ENCODE measurements around the gene CUL3. TPM values are rescaled to one million over a fixed set of nuclear protein-coding genes. Genes with fewer than 3 reads are reported as not detected.
"Not testable (repeated sequence)": the region's sequence is repeated elsewhere in the genome, so short reads cannot be mapped to it uniquely, and the experiment has no call there.

CUL3 gene
- total and polyA plus RNA-seq, 2 experiments from 2014 or later = 86.0 to 125 TPM

DNA sequence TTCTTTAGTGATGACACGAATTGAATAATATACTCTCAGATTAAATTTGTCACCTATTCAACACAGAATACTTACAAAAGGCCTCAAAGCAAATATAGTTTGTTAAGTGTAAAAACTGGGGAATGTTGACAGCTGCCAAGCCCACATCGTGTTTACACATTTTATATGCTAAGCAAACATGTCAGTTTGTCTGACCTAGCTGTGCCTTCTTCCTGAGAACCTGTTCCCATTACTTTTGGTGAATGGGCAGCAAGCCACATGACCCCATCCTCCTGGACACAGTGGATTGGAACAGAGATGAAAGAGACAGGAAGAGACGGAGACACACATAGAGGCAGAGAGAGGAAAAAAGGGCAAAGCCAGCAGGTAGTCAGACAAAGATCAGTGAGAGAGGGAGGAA, 22.9 kb upstream of the CUL3 start (continued):
- no peak for TF ChIP-seq CREB1 (CRISPR knock-in tag; IDR thresholded peaks at IDR 0.05; ENCODE audit: low read depth)
- TF ChIP-seq ZNF331 (CRISPR knock-in tag; IDR thresholded peaks at IDR 0.05; ENCODE audit: low read depth) = no peak
- TF ChIP-seq, protein P1, sequence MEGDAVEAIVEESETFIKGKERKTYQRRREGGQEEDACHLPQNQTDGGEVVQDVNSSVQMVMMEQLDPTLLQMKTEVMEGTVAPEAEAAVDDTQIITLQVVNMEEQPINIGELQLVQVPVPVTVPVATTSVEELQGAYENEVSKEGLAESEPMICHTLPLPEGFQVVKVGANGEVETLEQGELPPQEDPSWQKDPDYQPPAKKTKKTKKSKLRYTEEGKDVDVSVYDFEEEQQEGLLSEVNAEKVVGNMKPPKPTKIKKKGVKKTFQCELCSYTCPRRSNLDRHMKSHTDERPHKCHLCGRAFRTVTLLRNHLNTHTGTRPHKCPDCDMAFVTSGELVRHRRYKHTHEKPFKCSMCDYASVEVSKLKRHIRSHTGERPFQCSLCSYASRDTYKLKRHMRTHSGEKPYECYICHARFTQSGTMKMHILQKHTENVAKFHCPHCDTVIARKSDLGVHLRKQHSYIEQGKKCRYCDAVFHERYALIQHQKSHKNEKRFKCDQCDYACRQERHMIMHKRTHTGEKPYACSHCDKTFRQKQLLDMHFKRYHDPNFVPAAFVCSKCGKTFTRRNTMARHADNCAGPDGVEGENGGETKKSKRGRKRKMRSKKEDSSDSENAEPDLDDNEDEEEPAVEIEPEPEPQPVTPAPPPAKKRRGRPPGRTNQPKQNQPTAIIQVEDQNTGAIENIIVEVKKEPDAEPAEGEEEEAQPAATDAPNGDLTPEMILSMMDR (conservative IDR thresholded peaks at IDR 0.05; ENCODE audit: low read depth in 2 of 2) = no peak
- no peak for TF ChIP-seq POLR2AphosphoS5 (IDR thresholded peaks at IDR 0.05; ENCODE audit: low read depth)
- TF ChIP-seq, protein P2, sequence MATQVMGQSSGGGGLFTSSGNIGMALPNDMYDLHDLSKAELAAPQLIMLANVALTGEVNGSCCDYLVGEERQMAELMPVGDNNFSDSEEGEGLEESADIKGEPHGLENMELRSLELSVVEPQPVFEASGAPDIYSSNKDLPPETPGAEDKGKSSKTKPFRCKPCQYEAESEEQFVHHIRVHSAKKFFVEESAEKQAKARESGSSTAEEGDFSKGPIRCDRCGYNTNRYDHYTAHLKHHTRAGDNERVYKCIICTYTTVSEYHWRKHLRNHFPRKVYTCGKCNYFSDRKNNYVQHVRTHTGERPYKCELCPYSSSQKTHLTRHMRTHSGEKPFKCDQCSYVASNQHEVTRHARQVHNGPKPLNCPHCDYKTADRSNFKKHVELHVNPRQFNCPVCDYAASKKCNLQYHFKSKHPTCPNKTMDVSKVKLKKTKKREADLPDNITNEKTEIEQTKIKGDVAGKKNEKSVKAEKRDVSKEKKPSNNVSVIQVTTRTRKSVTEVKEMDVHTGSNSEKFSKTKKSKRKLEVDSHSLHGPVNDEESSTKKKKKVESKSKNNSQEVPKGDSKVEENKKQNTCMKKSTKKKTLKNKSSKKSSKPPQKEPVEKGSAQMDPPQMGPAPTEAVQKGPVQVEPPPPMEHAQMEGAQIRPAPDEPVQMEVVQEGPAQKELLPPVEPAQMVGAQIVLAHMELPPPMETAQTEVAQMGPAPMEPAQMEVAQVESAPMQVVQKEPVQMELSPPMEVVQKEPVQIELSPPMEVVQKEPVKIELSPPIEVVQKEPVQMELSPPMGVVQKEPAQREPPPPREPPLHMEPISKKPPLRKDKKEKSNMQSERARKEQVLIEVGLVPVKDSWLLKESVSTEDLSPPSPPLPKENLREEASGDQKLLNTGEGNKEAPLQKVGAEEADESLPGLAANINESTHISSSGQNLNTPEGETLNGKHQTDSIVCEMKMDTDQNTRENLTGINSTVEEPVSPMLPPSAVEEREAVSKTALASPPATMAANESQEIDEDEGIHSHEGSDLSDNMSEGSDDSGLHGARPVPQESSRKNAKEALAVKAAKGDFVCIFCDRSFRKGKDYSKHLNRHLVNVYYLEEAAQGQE (IDR thresholded peaks at IDR 0.05; ENCODE audit: unreplicated experiment) = no peak
- no peak for TF ChIP-seq EZH2 (IDR thresholded peaks at IDR 0.05; ENCODE audit: low read depth, unreplicated experiment)

DNA sequence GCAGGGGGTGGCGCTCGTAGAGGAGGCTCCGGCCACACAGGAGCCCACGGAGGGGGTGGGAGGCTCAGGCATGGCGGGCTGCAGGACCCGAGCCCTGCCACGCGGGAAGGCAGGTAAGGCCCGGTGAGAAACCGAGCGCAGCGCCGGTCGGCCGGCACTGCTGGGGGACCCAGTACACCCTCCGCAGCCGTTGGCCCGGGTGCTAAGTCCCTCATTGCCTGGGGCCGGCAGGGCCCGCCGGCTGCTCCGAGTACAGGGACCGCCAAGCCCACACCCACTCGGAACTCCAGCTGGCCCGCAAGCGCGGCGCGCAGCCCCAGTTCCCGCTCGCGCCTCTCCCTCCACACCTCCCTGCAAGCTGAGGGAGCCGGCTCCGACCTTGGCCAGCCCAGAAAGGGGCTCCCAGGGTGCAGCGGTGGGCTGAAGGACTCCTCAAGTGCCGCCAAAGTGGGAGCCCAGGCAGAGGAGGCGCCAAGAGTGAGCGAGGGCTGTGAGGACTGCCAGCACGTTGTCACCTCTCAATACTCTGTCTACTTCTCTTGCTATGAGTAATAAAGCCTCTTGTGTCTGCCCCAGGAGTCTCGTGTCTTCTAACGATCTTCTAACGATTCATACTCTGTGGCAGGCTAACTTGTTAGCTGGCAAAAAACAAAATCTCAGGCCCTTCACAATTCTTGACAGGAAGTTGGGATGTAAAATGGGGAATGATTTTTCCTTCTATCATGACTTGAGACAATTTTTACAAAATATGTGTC, 18.8 kb upstream of the CUL3 start:
- H3K27ac ChIP-seq (ENCODE audit: low read depth); H3K9me3 Mint-ChIP-seq; H3K4me1 Mint-ChIP-seq; H3K27me3 ChIP-seq (ENCODE audit: insufficient read depth); H3K4me2 ChIP-seq; H3K9me2 ChIP-seq (ENCODE audit: insufficient read depth); H4K20me1 ChIP-seq (replicated peaks; ENCODE audit: insufficient read depth); H2AFZ ChIP-seq; ATAC-seq; H3K27me3 Mint-ChIP-seq (ENCODE audit: insufficient read depth, low read depth, poor library complexity); H3K4me3 ChIP-seq; H3K36me3 Mint-ChIP-seq (ENCODE audit: low read depth); DNase-seq (ENCODE audit: low spot score); H3F3A ChIP-seq (replicated peaks; ENCODE audit: low read depth); H3K36me3 ChIP-seq (ENCODE audit: insufficient read depth); H3K27ac Mint-ChIP-seq; H3K79me2 ChIP-seq (replicated peaks; ENCODE audit: insufficient read depth); H3K4me1 ChIP-seq (ENCODE audit: insufficient read depth); H3K4me3 Mint-ChIP-seq: not testable (repeated sequence)

DNA sequence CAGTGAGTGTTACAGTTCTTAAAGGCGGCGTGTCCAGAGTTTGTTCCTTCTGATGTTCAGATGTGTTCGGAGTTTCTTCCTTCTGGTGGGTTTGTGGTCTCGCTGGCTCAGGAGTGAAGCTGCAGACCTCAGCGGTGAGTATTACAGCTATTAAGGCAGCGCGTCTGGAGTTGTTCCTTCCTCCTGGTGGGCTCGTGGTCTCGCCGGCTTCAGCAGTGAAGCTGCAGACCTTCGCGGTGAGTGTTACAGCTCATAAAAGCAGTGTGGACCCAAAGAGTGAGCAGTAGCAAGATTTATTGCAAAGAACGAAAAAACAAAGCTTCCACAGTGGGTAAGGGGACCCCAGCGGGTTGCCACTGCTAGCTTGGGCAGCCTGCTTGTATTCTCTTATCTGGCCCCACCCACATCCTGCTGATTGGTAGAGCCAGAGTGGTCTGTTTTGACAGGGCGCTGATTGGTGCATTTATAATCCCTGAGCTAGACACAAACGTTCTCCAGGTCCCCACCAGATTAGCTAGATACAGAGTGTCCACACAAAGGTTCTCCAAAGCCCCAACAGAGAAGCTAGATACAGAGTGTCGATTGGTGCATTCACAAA, 17.7 kb upstream of the CUL3 start:
- H3K27ac ChIP-seq (ENCODE audit: low read depth); H3K79me2 ChIP-seq (replicated peaks; ENCODE audit: insufficient read depth); H4K20me1 ChIP-seq (replicated peaks; ENCODE audit: insufficient read depth); H3K4me2 ChIP-seq; H3K4me3 ChIP-seq; H3K36me3 Mint-ChIP-seq (ENCODE audit: low read depth); H3K36me3 ChIP-seq (ENCODE audit: insufficient read depth); H3K27ac Mint-ChIP-seq; H3K27me3 ChIP-seq (ENCODE audit: insufficient read depth); H3K4me1 ChIP-seq (ENCODE audit: insufficient read depth); H3K9me3 Mint-ChIP-seq; DNase-seq (ENCODE audit: low spot score); H3K4me3 Mint-ChIP-seq; H3F3A ChIP-seq (replicated peaks; ENCODE audit: low read depth); H3K4me1 Mint-ChIP-seq; H3K9me2 ChIP-seq (ENCODE audit: insufficient read depth); H3K27me3 Mint-ChIP-seq (ENCODE audit: insufficient read depth, low read depth, poor library complexity); ATAC-seq: not testable (repeated sequence)
- H2AFZ ChIP-seq = peak overlapping the region; percentile 70; the same call in 1 of the 2 replicates

All from GM23338 (cell line).